ENCODE data around the gene TTYH1.

The TTYH1 gene

DNA sequence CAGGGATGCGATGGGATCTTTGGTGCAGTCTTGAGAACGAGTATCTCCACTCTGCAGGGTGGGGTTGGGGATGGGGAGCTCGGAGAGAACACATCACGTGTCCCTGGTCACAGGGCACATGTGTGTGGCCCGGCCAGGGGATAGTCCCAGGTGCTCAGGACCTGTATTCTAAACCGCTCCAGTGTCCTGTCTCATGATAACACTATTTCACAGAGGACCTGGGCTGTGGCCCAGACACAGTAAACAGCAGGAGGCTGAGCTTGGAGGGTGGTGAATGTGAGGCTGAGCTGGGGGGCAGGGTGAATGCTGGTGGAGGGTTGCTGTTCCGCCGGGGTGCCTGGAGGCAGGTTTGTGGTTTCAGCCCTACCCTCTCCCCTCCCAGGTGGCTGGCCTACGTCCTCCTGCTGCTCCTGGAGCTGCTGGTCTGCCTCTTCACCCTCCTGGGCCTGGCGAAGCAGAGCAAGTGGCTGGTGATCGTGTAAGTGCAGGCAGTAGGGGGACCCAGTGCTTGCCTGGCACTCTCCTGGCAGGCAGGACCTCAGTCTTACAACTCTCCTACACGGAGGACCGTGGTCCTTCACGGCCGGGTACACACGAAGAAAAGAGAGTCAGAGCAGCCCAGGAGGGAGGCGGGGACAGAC lies 11.1 kb downstream of the TTYH1 start:
- H3K4me3 ChIP-seq (replicated peaks; ENCODE audit: insufficient read depth, low read length) = no peak overlapping the region
- TF ChIP-seq POLR2AphosphoS5 (IDR thresholded peaks at IDR 0.05; ENCODE audit: low read depth) (no peak), REST (IDR thresholded peaks at IDR 0.05; ENCODE audit: insufficient replicate concordance, low read depth) (no peak), SPI1 (IDR thresholded peaks at IDR 0.05; ENCODE audit: borderline replicate concordance, low read depth) (no peak)
- no peak for DNase-seq (ENCODE audit: low read depth in 1 of 2, low spot score in 1 of 2)
- peaks cover 19% of the 10 kb centered on the region for H3K27me3 ChIP-seq (ENCODE audit: insufficient read depth, poor library complexity, severe bottlenecking)
- no peak overlapping the region for H3K27ac ChIP-seq (replicated peaks)

- Histone ChIP-seq H3K27me3 (ENCODE audit: insufficient read depth, poor library complexity, severe bottlenecking) (peaks cover 22% of the 10 kb centered on the region), H3K4me3 (replicated peaks; ENCODE audit: insufficient read depth, low read length) (no peak overlapping the region), H3K27ac (replicated peaks) (no peak overlapping the region)
- DNase-seq (ENCODE audit: low read depth in 1 of 2, low spot score in 1 of 2) = no peak
- no peak for TF ChIP-seq GABPA (IDR thresholded peaks at IDR 0.05; ENCODE audit: low read depth)
- TF ChIP-seq, protein P1, sequence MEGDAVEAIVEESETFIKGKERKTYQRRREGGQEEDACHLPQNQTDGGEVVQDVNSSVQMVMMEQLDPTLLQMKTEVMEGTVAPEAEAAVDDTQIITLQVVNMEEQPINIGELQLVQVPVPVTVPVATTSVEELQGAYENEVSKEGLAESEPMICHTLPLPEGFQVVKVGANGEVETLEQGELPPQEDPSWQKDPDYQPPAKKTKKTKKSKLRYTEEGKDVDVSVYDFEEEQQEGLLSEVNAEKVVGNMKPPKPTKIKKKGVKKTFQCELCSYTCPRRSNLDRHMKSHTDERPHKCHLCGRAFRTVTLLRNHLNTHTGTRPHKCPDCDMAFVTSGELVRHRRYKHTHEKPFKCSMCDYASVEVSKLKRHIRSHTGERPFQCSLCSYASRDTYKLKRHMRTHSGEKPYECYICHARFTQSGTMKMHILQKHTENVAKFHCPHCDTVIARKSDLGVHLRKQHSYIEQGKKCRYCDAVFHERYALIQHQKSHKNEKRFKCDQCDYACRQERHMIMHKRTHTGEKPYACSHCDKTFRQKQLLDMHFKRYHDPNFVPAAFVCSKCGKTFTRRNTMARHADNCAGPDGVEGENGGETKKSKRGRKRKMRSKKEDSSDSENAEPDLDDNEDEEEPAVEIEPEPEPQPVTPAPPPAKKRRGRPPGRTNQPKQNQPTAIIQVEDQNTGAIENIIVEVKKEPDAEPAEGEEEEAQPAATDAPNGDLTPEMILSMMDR (IDR thresholded peaks at IDR 0.05; ENCODE audit: insufficient read depth, low read length) = no peak
- no peak for TF ChIP-seq REST (IDR thresholded peaks at IDR 0.05; ENCODE audit: insufficient replicate concordance, low read depth)
- TF ChIP-seq POLR2AphosphoS5 (IDR thresholded peaks at IDR 0.05; ENCODE audit: low read depth) = no peak
- TF ChIP-seq SPI1 (IDR thresholded peaks at IDR 0.05; ENCODE audit: borderline replicate concordance, low read depth) = no peak
Observed at GRCh38 chr19:54427586-54427985, 12.3 kb downstream of the TTYH1 start.

- Histone ChIP-seq H3K27me3 (ENCODE audit: insufficient read depth, poor library complexity, severe bottlenecking) (peaks cover 24% of the 10 kb centered on the region), H3K4me3 (replicated peaks; ENCODE audit: insufficient read depth, low read length) (no peak overlapping the region), H3K27ac (replicated peaks) (no peak overlapping the region)
- no peak for TF ChIP-seq SPI1 (IDR thresholded peaks at IDR 0.05; ENCODE audit: borderline replicate concordance, low read depth)
- DNase-seq (ENCODE audit: low read depth in 1 of 2, low spot score in 1 of 2) = no peak
Observed at GRCh38 chr19:54428323-54429175, 13.3 kb downstream of the TTYH1 start.

DNA sequence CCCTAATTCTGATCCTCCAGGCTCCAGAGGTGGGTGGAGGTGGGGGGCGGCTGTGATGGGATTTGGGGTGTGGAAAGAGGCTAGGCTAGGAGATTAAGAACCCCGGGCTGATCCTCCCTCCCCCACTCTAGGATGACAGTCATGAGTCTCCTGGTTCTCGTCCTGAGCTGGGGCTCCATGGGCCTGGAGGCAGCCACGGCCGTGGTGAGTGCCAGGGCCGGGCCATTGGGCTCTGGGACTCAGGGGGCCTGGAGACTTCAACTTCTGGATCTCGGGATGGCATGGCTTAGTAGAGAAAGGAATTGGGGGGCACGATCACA lies 13.9 kb downstream of the TTYH1 start:
- DNase-seq (ENCODE audit: low read depth in 1 of 2, low spot score in 1 of 2) = no peak
- H3K27me3 ChIP-seq (ENCODE audit: insufficient read depth, poor library complexity, severe bottlenecking) = peaks cover 22% of the 10 kb centered on the region
- H3K27ac ChIP-seq (replicated peaks) = no peak overlapping the region
- no peak for TF ChIP-seq REST (IDR thresholded peaks at IDR 0.05; ENCODE audit: insufficient replicate concordance, low read depth)
- TF ChIP-seq SPI1 (IDR thresholded peaks at IDR 0.05; ENCODE audit: borderline replicate concordance, low read depth) = no peak
- TF ChIP-seq GABPA (IDR thresholded peaks at IDR 0.05; ENCODE audit: low read depth) = no peak
- TF ChIP-seq, protein P1 (IDR thresholded peaks at IDR 0.05; ENCODE audit: insufficient read depth, low read length) = no peak
- no peak for TF ChIP-seq POLR2AphosphoS5 (IDR thresholded peaks at IDR 0.05; ENCODE audit: low read depth)
- no peak overlapping the region for H3K4me3 ChIP-seq (replicated peaks; ENCODE audit: insufficient read depth, low read length)
